Right lobe of liver (tissue), 6 donors: Measurements from ENCODE around the gene PXYLP1. TPM values are rescaled to one million over a fixed set of nuclear protein-coding genes. Genes with fewer than 3 reads are reported as not detected.
"Not testable (repeated sequence)": the region's sequence is repeated elsewhere in the genome, so short reads cannot be mapped to it uniquely, and the experiment has no call there.

Experiments
- ATAC-seq, 4 donors: fragments of 200-7000 bp; cut with Tn5 transposase; one replicate each; pipeline ENCODE4 v1.9.1; 2020; ENCODE audit warnings: mild to moderate bottlenecking in 4 of 4, moderate library complexity in 4 of 4
- DNase-seq, 3 donors: peaks; one replicate each; pipeline ENCODE4 v3.0.0-alpha.2; 2020
- H3K27ac ChIP-seq, 3 donors: fragments of 200-600 bp; one replicate each; pipeline ENCODE4 v1.8.0; 2022
- H3K27me3 ChIP-seq, 2 donors: fragments of 200-600 bp; one replicate each; pipeline ENCODE4 v1.8.0; 2022
- H3K36me3 ChIP-seq, 4 donors: fragments of 200-600 bp; sonication (generic) in 1 of 4; one replicate each; pipeline versions ENCODE4 v1.5.1 to v1.8.0; 2017 to 2022; ENCODE audit warnings: control low read depth in 1 of 4
- H3K4me1 ChIP-seq, 4 donors: fragments of 200-600 bp; sonication (generic) in 1 of 4; one replicate each; pipeline versions ENCODE4 v1.5.1 to v1.8.0; 2017 to 2022; ENCODE audit warnings: control low read depth in 1 of 4
- H3K4me3 ChIP-seq, 3 donors: fragments of 200-600 bp; one replicate each; pipeline ENCODE4 v1.8.0; 2022
- H3K9me3 ChIP-seq, 4 donors: fragments of 200-600 bp; sonication (generic) in 1 of 4; one replicate each; pipeline versions ENCODE4 v1.5.1 to v1.8.0; 2017 to 2022; ENCODE audit warnings: control low read depth in 1 of 4
- POLR2A ChIP-seq: fragments of 450-650 bp; IDR thresholded peaks from one replicate; pipeline ENCODE4 v1.6.1; 2017; ENCODE audit warnings: antibody characterized with exemption, mild to moderate bottlenecking
- WGBS: methylation state at CpG from one replicate; pipeline ENCODE4 v1.1.6; 2018; ENCODE audit warnings: low coverage, low lambda C conversion rate; ENCODE audit not compliant: insufficient coverage; ENCODE audit errors: missing lambda C conversion rate; 5-methylcytosine and 5-hydroxymethylcytosine counted together
- intact Hi-C, 2 donors: fragments of 100-400 bp; cut with DNase I; formaldehyde crosslinking; loops; one replicate each; pipeline versions ENCODE4 v1.11.2 to v1.14.1; 2022
- total RNA-seq, 6 experiments: library from RNA; depleted of rRNA in 2 of 6; stranded (reverse); fragments of >200 nt in 2 of 6; fragmentation: NEBNext Ultra II Directional in 3 of 6; extraction: Animal tissue kit (Norgen Biotek cat#: 25700) in 3 of 6; gene quantifications; one replicate each; pipeline versions ENCODE4 v1.1.0 to v1.2.4, GENCODE V29; 2016 to 2023
- TF ChIP-seq, protein P1 (sequence below), 4 donors: fragments of 200-600 bp in 3 of 4; fragments of 450-650 bp in 1 of 4; IDR thresholded peaks; one replicate each; pipeline versions ENCODE4 v1.5.1 to v1.8.0; 2016 to 2022; ENCODE audit warnings: antibody characterized with exemption in 4 of 4, mild to moderate bottlenecking in 2 of 4
- donor health status: DM: no; HTN: yes; CAD: no.
- donor health status: DM: no; HTN: no; CAD: no.
- donor health status: DM: no; HTN: no; CAD: no.
- donor health status: DM: no; HTN: yes; CAD: no.
- donor health status: DM: no; HTN: yes; CAD: no.

The PXYLP1 gene
- total RNA-seq, 6 experiments from 2014 or later, result 2.0 to 4.7 (median 3.0) TPM

DNA sequence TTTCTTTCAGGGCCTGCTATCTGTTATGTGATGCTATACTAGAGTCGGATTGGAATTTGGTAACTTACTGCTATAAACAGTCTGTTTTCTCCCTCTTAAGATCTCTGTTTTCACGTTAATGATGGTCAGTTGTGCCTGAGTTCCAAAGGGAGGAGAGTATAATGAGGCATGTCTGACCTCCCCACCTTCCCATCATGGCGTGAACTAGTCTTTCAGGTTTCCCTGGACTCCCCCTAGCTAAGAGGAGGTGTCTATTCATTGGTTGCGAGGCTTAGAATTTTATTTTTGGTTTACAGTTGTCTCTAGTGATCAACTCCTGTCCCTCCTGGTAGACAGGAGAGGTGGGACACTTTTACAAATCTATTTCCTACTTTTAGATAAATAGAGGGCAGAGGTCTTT is 27.8 kb upstream of the PXYLP1 start:
- Histone ChIP-seq H3K9me3 (no peaks in the 10 kb centered on the region), H3K4me3 (no peak overlapping the region), H3K4me1 (no peaks in the 10 kb centered on the region), H3K36me3 (no peaks in the 10 kb centered on the region), H3K27ac (no peak overlapping the region), H3K27me3 (no peaks in the 10 kb centered on the region)
- TF ChIP-seq, protein P1, sequence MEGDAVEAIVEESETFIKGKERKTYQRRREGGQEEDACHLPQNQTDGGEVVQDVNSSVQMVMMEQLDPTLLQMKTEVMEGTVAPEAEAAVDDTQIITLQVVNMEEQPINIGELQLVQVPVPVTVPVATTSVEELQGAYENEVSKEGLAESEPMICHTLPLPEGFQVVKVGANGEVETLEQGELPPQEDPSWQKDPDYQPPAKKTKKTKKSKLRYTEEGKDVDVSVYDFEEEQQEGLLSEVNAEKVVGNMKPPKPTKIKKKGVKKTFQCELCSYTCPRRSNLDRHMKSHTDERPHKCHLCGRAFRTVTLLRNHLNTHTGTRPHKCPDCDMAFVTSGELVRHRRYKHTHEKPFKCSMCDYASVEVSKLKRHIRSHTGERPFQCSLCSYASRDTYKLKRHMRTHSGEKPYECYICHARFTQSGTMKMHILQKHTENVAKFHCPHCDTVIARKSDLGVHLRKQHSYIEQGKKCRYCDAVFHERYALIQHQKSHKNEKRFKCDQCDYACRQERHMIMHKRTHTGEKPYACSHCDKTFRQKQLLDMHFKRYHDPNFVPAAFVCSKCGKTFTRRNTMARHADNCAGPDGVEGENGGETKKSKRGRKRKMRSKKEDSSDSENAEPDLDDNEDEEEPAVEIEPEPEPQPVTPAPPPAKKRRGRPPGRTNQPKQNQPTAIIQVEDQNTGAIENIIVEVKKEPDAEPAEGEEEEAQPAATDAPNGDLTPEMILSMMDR (IDR thresholded peaks at IDR 0.05), result no peak
- no peak for TF ChIP-seq POLR2A
- ATAC-seq (no peak), DNase-seq (no peak)
- intact Hi-C loops, result no loop called here
- WGBS, result 72% methylated on average over 3 of the region's 4 CpGs

GRCh38 chr3:141204343-141204742 is 27.3 kb upstream of the PXYLP1 start:
- no peaks in the 10 kb centered on the region for H3K36me3 ChIP-seq
- 90% methylated on average over 4 of the region's 4 CpGs for WGBS
- H3K27me3 ChIP-seq, result no peaks in the 10 kb centered on the region
- H3K9me3 ChIP-seq, result no peaks in the 10 kb centered on the region
- intact Hi-C loops, result no loop called here
- no peak for ATAC-seq
- no peaks in the 10 kb centered on the region for H3K4me1 ChIP-seq
- no peak overlapping the region for H3K4me3 ChIP-seq
- no peak overlapping the region for H3K27ac ChIP-seq
- no peak for DNase-seq
- TF ChIP-seq POLR2A, result no peak
- TF ChIP-seq, protein P1 (IDR thresholded peaks at IDR 0.05), result no peak

DNA sequence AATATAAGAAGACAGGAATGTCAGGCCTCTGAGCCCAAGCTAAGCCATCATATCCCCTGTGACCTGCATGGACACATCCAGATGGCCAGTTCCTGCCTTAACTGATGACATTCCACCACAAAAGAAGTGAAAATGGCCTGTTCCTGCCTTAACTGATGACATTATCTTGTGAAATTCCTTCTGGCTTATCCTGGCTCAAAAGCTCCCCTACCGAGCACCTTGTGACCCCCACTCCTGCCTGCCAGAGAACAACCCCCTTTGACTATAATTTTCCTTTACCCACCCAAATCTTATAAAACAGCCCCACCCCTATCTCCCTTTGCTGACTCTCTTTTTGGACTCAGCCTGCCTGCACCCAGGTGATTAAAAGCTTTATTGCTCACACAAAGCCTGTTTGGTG is 20.3 kb upstream of the PXYLP1 start:
- H3K9me3 ChIP-seq, H3K27ac ChIP-seq, H3K36me3 ChIP-seq, ATAC-seq, H3K4me1 ChIP-seq, H3K4me3 ChIP-seq, H3K27me3 ChIP-seq, DNase-seq, intact Hi-C loops: not testable (repeated sequence)
- 71% methylated on average over 1 of the region's 1 CpG for WGBS

DNA sequence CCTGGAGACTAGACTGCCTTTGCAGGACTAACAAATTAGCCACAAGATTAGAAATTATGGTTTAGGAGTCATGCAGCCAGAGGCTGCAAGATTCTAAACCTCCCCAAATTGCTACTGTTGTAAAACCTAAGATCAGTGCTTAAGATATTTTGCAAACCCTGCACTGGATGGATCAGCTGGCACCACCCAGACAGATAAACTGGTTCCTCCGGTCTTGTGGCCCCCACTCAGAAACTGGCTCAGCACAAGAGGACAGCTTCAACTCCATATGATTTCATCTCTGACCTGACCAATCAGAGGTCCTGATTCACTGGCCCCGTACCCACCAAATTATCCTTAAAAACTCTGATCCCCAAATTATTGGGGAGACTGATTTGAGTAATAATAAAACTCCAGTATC is 19.5 kb upstream of the PXYLP1 start:
- Histone ChIP-seq H3K9me3 (no peaks in the 10 kb centered on the region), H3K4me1 (no peaks in the 10 kb centered on the region), H3K27me3 (no peaks in the 10 kb centered on the region), H3K27ac (no peak overlapping the region), H3K36me3 (no peaks in the 10 kb centered on the region), H3K4me3 (no peak overlapping the region)
- DNase-seq (no peak), ATAC-seq (no peak)
- no peak for TF ChIP-seq POLR2A
- TF ChIP-seq, protein P1 (IDR thresholded peaks at IDR 0.05), result no peak
- intact Hi-C loops, result no loop called here
- WGBS, result 72% methylated on average over 2 of the region's 2 CpGs

- DNase-seq (no peak), ATAC-seq (no peak)
- H3K27ac ChIP-seq, result no peak overlapping the region
- intact Hi-C loops, result no loop called here
- no peaks in the 10 kb centered on the region for H3K9me3 ChIP-seq
- H3K4me1 ChIP-seq, result peaks cover 0 to 4% (median 0%) of the 10 kb centered on the region in 4 donors
- TF ChIP-seq, protein P1 (IDR thresholded peaks at IDR 0.05), result no peak
- no peak for TF ChIP-seq POLR2A
- H3K36me3 ChIP-seq, result no peaks in the 10 kb centered on the region
- no peaks in the 10 kb centered on the region for H3K27me3 ChIP-seq
- no peak overlapping the region for H3K4me3 ChIP-seq
Observed at GRCh38 chr3:141212555-141212954, 19.1 kb upstream of the PXYLP1 start.
